ENCODE results near the gene TPSD1.
"Not testable (repeated sequence)": the region's sequence is repeated elsewhere in the genome, so short reads cannot be mapped to it uniquely, and the experiment has no call there.

Gene TPSD1

DNA sequence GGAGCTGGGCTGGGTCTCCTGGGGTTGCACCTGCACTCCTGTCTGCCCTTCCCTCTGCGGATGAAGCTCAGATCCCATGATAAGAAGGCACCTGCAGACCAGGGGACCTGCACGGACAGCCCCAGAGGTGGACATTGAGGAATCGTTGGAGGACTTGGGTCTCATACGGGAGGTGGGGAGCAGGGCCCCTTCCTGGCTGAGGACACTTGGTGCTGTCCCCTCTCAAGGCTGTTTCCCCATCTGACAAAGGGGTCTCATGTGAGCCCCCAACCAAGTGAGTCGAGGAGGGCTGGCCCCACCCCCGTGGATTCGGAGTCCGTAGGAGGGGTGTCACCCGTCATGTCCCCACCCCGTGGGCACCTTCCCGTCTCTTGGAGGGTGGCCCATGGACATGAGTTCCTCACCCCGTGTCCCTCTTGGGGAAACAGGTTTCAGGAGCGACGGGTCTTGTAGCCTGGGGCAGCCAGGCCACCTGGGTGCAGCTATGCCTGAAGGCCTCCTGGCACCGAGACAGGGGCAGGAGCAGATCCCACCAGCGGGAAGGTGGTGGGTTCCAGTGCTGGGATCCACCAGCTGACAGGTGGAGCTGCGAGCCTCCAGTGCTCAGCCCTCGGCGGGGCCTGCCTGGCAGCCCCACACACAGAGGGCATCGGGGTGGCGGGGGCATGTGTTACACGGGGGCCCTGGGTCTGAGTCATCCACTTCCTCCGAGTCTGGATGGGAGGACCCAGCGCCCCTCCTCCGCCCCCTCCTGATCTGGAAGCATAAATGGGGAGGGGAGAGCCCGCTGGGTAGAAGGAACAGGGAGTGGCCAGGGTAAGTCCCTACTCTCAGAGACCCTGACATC is at the start of gene TPSD1:
Gene TPSD1 (plus strand): TSS at position 794 of the 847 bp plus-strand sequence. CDS start 212 bp downstream, outside the sequence.
- DNase-seq (ENCODE audit: low read depth in 3 of 3), result not testable (repeated sequence)

DNA sequence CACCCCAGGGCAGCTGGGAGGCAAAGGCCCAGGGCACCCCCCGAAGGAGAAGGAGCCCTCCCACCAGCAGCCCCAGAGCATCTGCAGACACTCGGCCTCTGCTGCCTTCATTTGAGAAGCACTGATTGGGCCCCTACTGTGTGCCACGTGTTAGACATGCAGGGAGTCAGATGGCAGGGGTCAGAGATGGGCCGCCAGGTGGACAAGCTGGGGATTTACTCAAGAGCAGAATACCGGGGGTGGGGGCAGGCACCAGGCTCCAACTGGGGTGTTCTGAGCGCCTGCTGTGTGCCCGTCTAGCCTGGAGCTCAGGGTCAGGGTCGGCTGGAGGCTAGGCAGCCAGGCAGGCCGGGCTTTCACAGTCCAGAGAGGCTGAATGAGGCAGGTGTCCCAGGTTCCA is 49.5 kb upstream of the TPSD1 start:
- DNase-seq (ENCODE audit: low read depth in 3 of 3), result no peak

- DNase-seq (ENCODE audit: low read depth in 3 of 3), result no peak
Measured at GRCh38 chr16:1206786-1207185, 49.1 kb upstream of the TPSD1 start.

GRCh38 chr16:1208239-1208830 is 47.5 kb upstream of the TPSD1 start:
- no peak for DNase-seq (ENCODE audit: low read depth in 3 of 3)

GRCh38 chr16:1209081-1209480 is 46.8 kb upstream of the TPSD1 start:
- no peak for DNase-seq (ENCODE audit: low read depth in 3 of 3)

DNA sequence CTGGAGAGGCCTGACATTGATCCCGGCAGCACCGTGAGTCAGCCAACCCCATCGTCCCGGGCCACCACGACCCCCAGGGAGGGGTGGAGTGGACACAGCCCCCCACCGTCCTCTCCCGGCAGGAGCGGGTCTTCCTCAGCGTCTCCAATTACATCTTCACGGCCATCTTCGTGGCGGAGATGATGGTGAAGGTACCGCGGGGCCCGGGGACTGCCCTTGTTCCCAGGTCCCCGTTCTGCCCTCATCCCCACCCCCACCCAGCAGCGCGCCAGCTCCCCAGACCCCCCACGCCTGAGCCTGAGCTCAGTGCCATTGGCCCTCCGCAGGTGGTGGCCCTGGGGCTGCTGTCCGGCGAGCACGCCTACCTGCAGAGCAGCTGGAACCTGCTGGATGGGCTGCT is 45.4 kb upstream of the TPSD1 start:
- DNase-seq (ENCODE audit: low read depth in 3 of 3), result no peak

GRCh38 chr16:1211451-1212268 is 44.2 kb upstream of the TPSD1 start:
- no peak for DNase-seq (ENCODE audit: low read depth in 3 of 3)

- DNase-seq (ENCODE audit: low read depth in 3 of 3), result no peak
Measured at GRCh38 chr16:1212616-1213194, 43.2 kb upstream of the TPSD1 start.

DNA sequence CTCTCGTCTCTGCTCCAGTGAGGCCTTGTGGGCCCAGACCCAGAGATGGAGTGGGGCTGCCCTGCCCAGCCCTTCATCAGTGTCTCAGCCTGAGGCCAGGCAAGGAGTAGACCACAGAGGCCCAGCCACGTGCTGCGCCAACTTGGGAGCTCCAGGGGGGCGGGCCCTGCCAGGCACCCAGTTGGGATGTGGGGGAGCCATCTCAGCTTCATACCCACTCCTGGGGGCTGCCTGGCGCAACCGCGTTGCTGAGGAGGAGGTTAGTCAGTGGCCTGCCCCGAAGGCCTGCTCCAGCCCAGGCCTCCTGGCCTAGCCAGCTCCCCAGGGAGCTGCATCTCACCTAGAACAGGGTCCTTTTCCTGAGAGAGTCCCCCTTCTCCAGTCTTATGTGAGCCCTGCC is 42.6 kb upstream of the TPSD1 start:
- no peak for DNase-seq (ENCODE audit: low read depth in 3 of 3)

DNA sequence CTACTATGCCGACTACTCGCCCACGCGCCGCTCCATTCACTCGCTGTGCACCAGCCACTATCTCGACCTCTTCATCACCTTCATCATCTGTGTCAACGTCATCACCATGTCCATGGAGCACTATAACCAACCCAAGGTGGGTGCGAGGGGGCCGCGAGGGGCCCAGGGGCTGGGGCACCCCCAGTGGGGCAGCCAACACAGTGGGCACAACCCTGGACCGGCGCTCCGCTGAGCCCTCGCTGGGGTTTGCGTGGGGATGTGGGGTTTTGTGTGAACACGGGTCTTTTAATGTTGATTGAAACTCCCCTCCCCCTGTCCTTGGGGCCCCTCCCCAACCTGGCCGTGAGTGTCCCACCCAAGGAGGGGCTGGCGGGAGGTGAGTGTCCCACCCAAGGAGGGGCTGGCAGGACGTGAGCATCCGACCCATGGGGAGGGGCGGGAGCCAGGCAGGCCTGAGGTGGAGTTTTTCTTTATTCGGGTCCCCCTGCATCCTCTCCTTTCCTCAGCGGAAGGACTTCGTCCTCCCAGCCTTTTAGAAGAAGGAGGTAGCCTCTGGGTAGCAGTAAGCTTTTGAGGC is 42.0 kb upstream of the TPSD1 start:
- DNase-seq (ENCODE audit: low read depth in 3 of 3), result no peak

DNA sequence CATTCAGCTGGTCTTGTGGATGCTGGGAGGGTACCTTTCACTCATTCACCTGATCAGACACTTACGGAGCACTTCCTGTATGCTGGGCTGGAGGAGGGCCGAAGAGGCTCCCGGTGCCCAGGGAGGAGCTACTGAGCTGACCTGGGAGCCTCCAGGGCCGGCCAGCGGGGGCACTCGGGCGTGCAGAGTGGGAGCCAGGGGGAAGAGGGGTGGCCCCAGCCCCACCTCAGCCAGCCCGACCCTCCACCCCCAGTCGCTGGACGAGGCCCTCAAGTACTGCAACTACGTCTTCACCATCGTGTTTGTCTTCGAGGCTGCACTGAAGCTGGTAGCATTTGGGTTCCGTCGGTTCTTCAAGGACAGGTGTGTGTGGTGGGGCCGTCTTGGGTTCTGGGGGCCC is 41.1 kb upstream of the TPSD1 start:
- DNase-seq (ENCODE audit: low read depth in 3 of 3), result no peak

DNA sequence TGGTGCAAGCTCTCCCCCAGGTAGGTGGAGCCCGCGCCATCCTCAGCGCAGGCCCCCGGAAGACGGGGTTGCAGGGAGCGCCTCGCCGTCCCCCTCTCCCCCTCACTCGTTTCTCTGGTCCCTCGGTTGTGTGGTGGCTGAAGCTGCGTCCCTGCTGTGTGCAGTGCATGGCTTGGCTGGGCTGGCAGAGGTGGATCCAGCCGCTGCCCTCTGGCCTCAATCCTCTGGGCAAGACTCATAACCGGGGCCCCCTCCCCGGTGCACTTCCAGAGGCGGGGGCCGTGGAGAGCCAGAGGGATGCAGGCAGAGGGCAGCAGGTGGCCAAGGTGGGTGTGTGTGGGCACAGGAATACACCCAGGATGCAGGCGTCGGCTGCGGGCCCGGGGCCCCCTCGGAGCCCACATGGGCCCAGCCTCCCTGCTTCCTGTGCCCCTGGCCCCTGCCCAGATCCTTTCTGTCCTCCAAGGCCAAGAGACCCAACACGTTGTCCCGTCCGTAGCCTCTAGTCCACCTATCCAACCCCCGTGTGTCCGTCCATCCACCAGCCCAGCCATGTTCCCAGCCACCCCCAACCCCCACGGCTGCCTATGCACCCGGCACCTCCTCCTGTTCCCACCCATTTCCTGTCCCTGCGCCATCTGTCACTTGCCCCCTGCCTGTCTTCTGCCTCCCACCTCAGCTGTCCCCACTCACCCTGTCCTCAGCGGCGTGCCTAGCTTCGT is 40.1 kb upstream of the TPSD1 start:
- no peak for DNase-seq (ENCODE audit: low read depth in 3 of 3)

DNA sequence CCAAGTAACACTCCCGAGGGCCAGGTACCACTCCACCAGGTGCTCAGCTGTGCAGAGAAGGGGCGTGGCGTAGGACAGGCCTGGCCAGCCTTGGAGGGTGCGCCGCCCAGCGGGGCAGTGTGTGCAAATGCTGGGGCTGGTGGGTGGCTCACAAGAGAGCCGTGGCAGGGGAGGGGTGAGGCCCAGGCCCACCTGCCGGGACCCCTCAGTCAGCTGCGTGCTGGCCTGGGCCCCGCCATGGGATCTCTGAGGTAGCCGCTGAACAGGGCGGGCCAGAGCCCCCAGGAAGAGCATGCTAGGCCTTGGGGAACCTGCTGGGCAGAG is 39.6 kb upstream of the TPSD1 start:
- no peak for DNase-seq (ENCODE audit: low read depth in 3 of 3)

DNA sequence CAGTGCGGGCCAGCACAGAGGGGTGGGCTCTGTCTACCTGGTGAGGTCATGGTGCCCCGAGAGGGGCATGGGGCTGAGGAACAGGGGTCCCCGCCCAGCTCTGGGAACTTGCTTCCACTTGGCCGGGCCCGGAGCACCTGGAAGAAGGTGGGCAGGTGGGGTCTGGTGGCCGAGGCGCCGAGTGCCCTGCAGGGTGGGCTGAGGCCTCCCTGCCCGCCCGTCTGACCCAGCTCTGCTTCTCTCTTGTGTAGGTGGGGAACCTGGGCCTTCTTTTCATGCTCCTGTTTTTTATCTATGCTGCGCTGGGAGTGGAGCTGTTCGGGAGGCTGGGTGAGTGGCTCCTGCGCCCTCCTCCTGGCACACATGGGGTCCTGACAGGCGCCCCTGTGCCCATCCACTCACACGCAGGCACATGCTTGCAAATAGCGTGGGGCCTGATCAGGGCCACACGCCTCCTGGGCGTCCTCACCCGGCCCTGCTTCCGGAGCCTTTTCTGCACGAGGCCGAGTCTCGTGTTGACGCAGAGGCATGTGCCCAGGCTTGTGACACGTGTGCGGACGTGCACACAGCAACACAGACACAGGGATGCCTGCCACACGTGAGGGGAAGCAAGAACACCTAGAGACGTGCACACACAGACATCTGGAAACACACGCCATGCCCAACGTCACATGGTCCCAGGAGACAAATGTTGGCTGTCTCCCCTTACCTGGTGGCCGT is 39.0 kb upstream of the TPSD1 start:
- DNase-seq (ENCODE audit: low read depth in 3 of 3), result no peak

DNA sequence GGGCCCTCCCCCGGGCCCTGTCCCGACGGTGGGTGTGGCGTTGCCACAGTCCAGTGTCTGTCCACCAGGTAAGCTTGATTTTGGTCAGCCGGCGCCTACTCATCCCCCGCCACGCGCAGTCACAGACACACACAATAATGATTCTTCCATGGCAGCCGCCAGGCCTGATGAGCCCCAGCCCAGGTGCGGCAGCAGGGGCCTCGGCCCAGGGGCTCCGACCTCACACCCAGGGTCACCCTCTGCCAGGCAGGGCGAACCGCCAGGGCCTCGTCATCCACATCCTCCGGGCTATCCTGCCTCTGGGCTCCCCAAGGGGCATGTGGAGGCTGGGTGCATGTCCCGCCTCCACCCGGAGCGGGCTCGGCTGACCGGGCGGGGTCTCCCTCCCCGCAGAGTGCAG is 38.3 kb upstream of the TPSD1 start:
- DNase-seq (ENCODE audit: low read depth in 3 of 3), result no peak

GRCh38 chr16:1218061-1218929 is 37.6 kb upstream of the TPSD1 start:
- DNase-seq (ENCODE audit: low read depth in 3 of 3), result no peak

DNA sequence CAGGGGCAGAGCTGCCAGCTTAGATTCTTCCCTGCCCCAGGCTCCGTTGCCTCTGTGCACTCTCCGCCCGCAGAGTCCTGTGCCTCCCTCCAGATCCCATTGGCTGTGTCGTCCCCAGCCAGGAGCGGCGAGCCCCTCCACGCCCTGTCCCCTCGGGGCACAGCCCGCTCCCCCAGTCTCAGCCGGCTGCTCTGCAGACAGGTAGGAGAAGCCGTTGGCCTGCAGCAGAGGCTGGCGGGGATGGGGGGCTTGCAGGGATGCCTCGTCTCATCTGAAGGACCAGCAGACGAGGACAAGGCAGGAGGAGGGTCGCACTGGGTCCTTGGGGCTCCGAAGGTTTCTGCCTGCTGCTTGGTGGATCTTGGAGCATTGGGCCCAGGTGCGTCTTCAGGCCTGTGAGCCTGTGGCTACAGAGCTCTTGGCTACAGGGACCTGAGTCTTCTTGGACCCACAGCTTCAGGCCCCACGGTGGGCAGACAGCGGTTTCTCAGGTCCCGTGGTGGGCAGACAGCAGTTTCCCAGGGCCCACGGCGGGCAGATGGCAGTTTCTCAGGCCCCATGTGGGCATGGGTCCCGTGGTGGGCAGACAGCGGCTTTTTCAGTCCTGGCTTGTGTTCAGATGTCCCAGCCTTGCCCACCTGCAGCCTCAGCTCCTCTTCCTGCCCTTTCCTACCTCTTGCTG is 36.8 kb upstream of the TPSD1 start:
- no peak for DNase-seq (ENCODE audit: low read depth in 3 of 3)

- no peak for DNase-seq (ENCODE audit: low read depth in 3 of 3)
Measured at GRCh38 chr16:1220098-1220728, 35.7 kb upstream of the TPSD1 start.
